Measurements from ENCODE around the gene EPHB1. TPM values are rescaled to one million over a fixed set of nuclear protein-coding genes. Genes with fewer than 3 reads are reported as not detected.

EPHB1 gene
- polyA plus RNA-seq, 1 donor from 2014 or later, result 0.71 TPM

- Mint-ChIP-seq H3K4me3 (no peak overlapping the region), H3K27ac (no peak overlapping the region)
Measured at GRCh38 chr3:135238236-135238830, 443.3 kb downstream of the EPHB1 start.

GRCh38 chr3:135238871-135239614 is 444.0 kb downstream of the EPHB1 start:
- Mint-ChIP-seq H3K36me3 (no peaks in the 10 kb centered on the region), H3K9me3 (peaks cover 0 to 9% (median 4%) of the 10 kb centered on the region in 3 donors), H3K27me3 (peaks cover 10% of the 10 kb centered on the region), H3K4me1 (no peaks in the 10 kb centered on the region), H3K27ac (peak overlapping the region in 1 of 3 donors; percentile 34), H3K4me3 (no peak overlapping the region)

More at GRCh38 chr3:135238236-135238830, 443.3 kb downstream of the EPHB1 start:
- peaks cover 0 to 10% (median 5%) of the 10 kb centered on the region in 3 donors for H3K9me3 Mint-ChIP-seq
- H3K4me1 Mint-ChIP-seq, result no peaks in the 10 kb centered on the region
- H3K27me3 Mint-ChIP-seq, result peaks cover 7% of the 10 kb centered on the region
- no peaks in the 10 kb centered on the region for H3K36me3 Mint-ChIP-seq

GRCh38 chr3:135239615-135239884 is 444.5 kb downstream of the EPHB1 start:
- Mint-ChIP-seq H3K36me3 (no peaks in the 10 kb centered on the region), H3K4me1 (no peaks in the 10 kb centered on the region), H3K9me3 (peaks cover 0 to 4% (median 0%) of the 10 kb centered on the region in 3 donors), H3K4me3 (no peak overlapping the region), H3K27me3 (peaks cover 10% of the 10 kb centered on the region), H3K27ac (no peak overlapping the region)

GRCh38 chr3:135240426-135240825 is 445.4 kb downstream of the EPHB1 start:
- Mint-ChIP-seq H3K9me3 (no peaks in the 10 kb centered on the region), H3K27me3 (peaks cover 10% of the 10 kb centered on the region), H3K36me3 (no peaks in the 10 kb centered on the region), H3K27ac (no peak overlapping the region), H3K4me1 (no peaks in the 10 kb centered on the region), H3K4me3 (no peak overlapping the region)

GRCh38 chr3:135242285-135242684 is 447.2 kb downstream of the EPHB1 start:
- H3K27me3 Mint-ChIP-seq, result peaks cover 10% of the 10 kb centered on the region
- no peaks in the 10 kb centered on the region for H3K4me1 Mint-ChIP-seq
- H3K36me3 Mint-ChIP-seq, result no peaks in the 10 kb centered on the region
- H3K27ac Mint-ChIP-seq, result no peak overlapping the region
- no peak overlapping the region for H3K4me3 Mint-ChIP-seq
- no peaks in the 10 kb centered on the region for H3K9me3 Mint-ChIP-seq

- H3K9me3 Mint-ChIP-seq, result no peaks in the 10 kb centered on the region
- H3K4me3 Mint-ChIP-seq, result no peak overlapping the region
- peaks cover 6% of the 10 kb centered on the region for H3K27me3 Mint-ChIP-seq
- H3K27ac Mint-ChIP-seq, result no peak overlapping the region
- H3K36me3 Mint-ChIP-seq, result no peaks in the 10 kb centered on the region
- no peaks in the 10 kb centered on the region for H3K4me1 Mint-ChIP-seq
Measured at GRCh38 chr3:135243616-135244015, 448.6 kb downstream of the EPHB1 start.

- no peak overlapping the region for H3K27ac Mint-ChIP-seq
- no peaks in the 10 kb centered on the region for H3K9me3 Mint-ChIP-seq
- no peaks in the 10 kb centered on the region for H3K4me1 Mint-ChIP-seq
- peaks cover 2% of the 10 kb centered on the region for H3K27me3 Mint-ChIP-seq
- H3K4me3 Mint-ChIP-seq, result peak overlapping the region in 1 of 4 donors; percentile 13
- H3K36me3 Mint-ChIP-seq, result no peaks in the 10 kb centered on the region
Measured at GRCh38 chr3:135246027-135246426, 451.0 kb downstream of the EPHB1 start.

- Mint-ChIP-seq H3K36me3 (no peaks in the 10 kb centered on the region), H3K9me3 (no peaks in the 10 kb centered on the region), H3K4me1 (peaks cover 0 to 3% (median 0%) of the 10 kb centered on the region in 3 donors), H3K27me3 (peaks cover 2% of the 10 kb centered on the region), H3K27ac (no peak overlapping the region), H3K4me3 (no peak overlapping the region)
Measured at GRCh38 chr3:135248213-135248612, 453.2 kb downstream of the EPHB1 start.

GRCh38 chr3:135249186-135249585 is 454.1 kb downstream of the EPHB1 start:
- Mint-ChIP-seq H3K4me1 (peaks cover 0 to 3% (median 0%) of the 10 kb centered on the region in 3 donors), H3K27me3 (no peaks in the 10 kb centered on the region), H3K27ac (no peak overlapping the region), H3K4me3 (no peak overlapping the region), H3K9me3 (no peaks in the 10 kb centered on the region), H3K36me3 (no peaks in the 10 kb centered on the region)

- H3K9me3 Mint-ChIP-seq, result peaks cover 0 to 4% (median 0%) of the 10 kb centered on the region in 3 donors
- peaks cover 1% of the 10 kb centered on the region for H3K36me3 Mint-ChIP-seq
- no peaks in the 10 kb centered on the region for H3K4me1 Mint-ChIP-seq
- no peak overlapping the region for H3K4me3 Mint-ChIP-seq
- H3K27ac Mint-ChIP-seq, result no peak overlapping the region
- H3K27me3 Mint-ChIP-seq, result peaks cover 6% of the 10 kb centered on the region
Measured at GRCh38 chr3:135258916-135259315, 463.9 kb downstream of the EPHB1 start.

- H3K4me3 Mint-ChIP-seq, result no peak overlapping the region
Measured at GRCh38 chr3:135260025-135260424, 465.0 kb downstream of the EPHB1 start.

GRCh38 chr3:135261214-135261775 is 466.2 kb downstream of the EPHB1 start:
- H3K27me3 Mint-ChIP-seq, result peaks cover 6% of the 10 kb centered on the region
- H3K27ac Mint-ChIP-seq, result no peak overlapping the region
- H3K4me1 Mint-ChIP-seq, result no peaks in the 10 kb centered on the region
- no peak overlapping the region for H3K4me3 Mint-ChIP-seq
- H3K36me3 Mint-ChIP-seq, result peaks cover 1% of the 10 kb centered on the region
- H3K9me3 Mint-ChIP-seq, result peaks cover 0 to 4% (median 3%) of the 10 kb centered on the region in 3 donors

More at GRCh38 chr3:135260025-135260424, 465.0 kb downstream of the EPHB1 start:
- Mint-ChIP-seq H3K27me3 (peaks cover 6% of the 10 kb centered on the region), H3K36me3 (peaks cover 1% of the 10 kb centered on the region), H3K9me3 (peaks cover 0 to 4% (median 3%) of the 10 kb centered on the region in 3 donors), H3K4me1 (no peaks in the 10 kb centered on the region), H3K27ac (no peak overlapping the region)

GRCh38 chr3:135261916-135262315 is 466.9 kb downstream of the EPHB1 start:
- Mint-ChIP-seq H3K27ac (no peak overlapping the region), H3K36me3 (peaks cover 1% of the 10 kb centered on the region), H3K9me3 (peaks cover 0 to 4% (median 3%) of the 10 kb centered on the region in 3 donors), H3K4me3 (no peak overlapping the region), H3K4me1 (no peaks in the 10 kb centered on the region), H3K27me3 (peaks cover 6% of the 10 kb centered on the region)

- Mint-ChIP-seq H3K4me3 (no peak overlapping the region), H3K9me3 (peaks cover 0 to 4% (median 3%) of the 10 kb centered on the region in 3 donors), H3K27ac (no peak overlapping the region), H3K4me1 (no peaks in the 10 kb centered on the region), H3K36me3 (peaks cover 1% of the 10 kb centered on the region), H3K27me3 (peaks cover 6% of the 10 kb centered on the region)
Measured at GRCh38 chr3:135262441-135262840, 467.4 kb downstream of the EPHB1 start.

GRCh38 chr3:135263331-135263730 is 468.3 kb downstream of the EPHB1 start:
- peaks cover 1% of the 10 kb centered on the region for H3K36me3 Mint-ChIP-seq
- no peak overlapping the region for H3K4me3 Mint-ChIP-seq
- peaks cover 0 to 3% (median 2%) of the 10 kb centered on the region in 3 donors for H3K9me3 Mint-ChIP-seq
- H3K4me1 Mint-ChIP-seq, result no peaks in the 10 kb centered on the region
- H3K27ac Mint-ChIP-seq, result peak overlapping the region in 1 of 3 donors; percentile 18
- H3K27me3 Mint-ChIP-seq, result peaks cover 6% of the 10 kb centered on the region
